K562 (cell line): ENCODE data around the gene SH3BGRL3. TPM values are rescaled to one million over a fixed set of nuclear protein-coding genes. Genes with fewer than 3 reads are reported as not detected.
"Not testable (repeated sequence)": the region's sequence is repeated elsewhere in the genome, so short reads cannot be mapped to it uniquely, and the experiment has no call there.

ENCODE experiments used
- ATAC-seq: fragments of 200-7000 bp; cut with Tn5 transposase; 3 replicates; pipeline ENCODE4 v1.9.1; 2020; ENCODE audit warnings: moderate library complexity
- BruUV-seq: library from RNA; stranded (reverse); fragments of 400-500 nt; replicated peaks from 2 replicates; lab custom pipeline; 2021; lab: Mats Ljungman, UMichigan
- CTCF ChIA-PET: fragments of 300-600 bp; formaldehyde crosslinking; extraction: SDS; loops from one replicate; lab custom pipeline; 2021; ENCODE audit warnings: low intra/inter-chr PET ratio; lab: Yijun Ruan, JAX
- POLR2A ChIA-PET: fragments of 300-600, 350-650 bp; sonication (Branson Sonifier 250); formaldehyde crosslinking; extraction: SDS; loops from one replicate; lab custom pipeline; 2021; ENCODE audit warnings: antibody characterized with exemption, inconsistent platforms; lab: Yijun Ruan, JAX
- DNase-seq, 4 experiments: peaks; one replicate each; pipeline versions ENCODE4 v3.0.0 to v3.0.0-alpha.2; 2011 to 2018; ENCODE audit warnings: low spot score in 3 of 4, mixed read lengths in 3 of 4; ENCODE audit errors: extremely low read depth in 1 of 4
- FAIRE-seq: peaks from 2 replicates; lab custom pipeline; 2011; peaks lifted over from hg19 to GRCh38; lab: Jason Lieb, UNC
- H2AFZ ChIP-seq: 2 replicates; pipeline ENCODE4 v1.6.0; 2011; ENCODE audit warnings: low read depth, low read length, control low read depth, inconsistent platforms
- H3K27ac ChIP-seq: fragments of 200-600 bp; 3 replicates; pipeline ENCODE4 v1.8.0; 2011; ENCODE audit warnings: low read depth, mild to moderate bottlenecking, control low read depth, inconsistent platforms, low read length, moderate library complexity, mixed read lengths; ENCODE audit errors: extremely low read depth
- H3K27me3 ChIP-seq, 2 experiments: fragments of 300-600 bp in 1 of 2; 2 replicates in 1 of 2; 3 replicates in 1 of 2; pipeline versions ENCODE4 v1.6.0 to v1.8.0; 2011; ENCODE audit warnings: inconsistent platforms in 2 of 2, low read length in 2 of 2, mild to moderate bottlenecking in 1 of 2, mixed read lengths in 1 of 2, moderate library complexity in 1 of 2; ENCODE audit not compliant: control insufficient read depth in 2 of 2, insufficient read depth in 2 of 2
- H3K36me3 ChIP-seq: fragments of 300-600 bp; 3 replicates; pipeline ENCODE4 v1.8.0; 2011; ENCODE audit warnings: mild to moderate bottlenecking, low read length, inconsistent platforms; ENCODE audit not compliant: control insufficient read depth, insufficient read depth
- H3K4me1 ChIP-seq, 2 experiments: fragments of 200-600 bp in 1 of 2; replicated peaks in 1 of 2; 2 replicates in 1 of 2; 3 replicates in 1 of 2; pipeline versions ENCODE4 v1.5.1 to v1.8.0; 2011; ENCODE audit warnings: inconsistent platforms in 2 of 2, low read length in 2 of 2, mild to moderate bottlenecking in 1 of 2, mixed read lengths in 1 of 2, moderate library complexity in 1 of 2; ENCODE audit not compliant: control insufficient read depth in 2 of 2, insufficient read depth in 2 of 2
- H3K4me2 ChIP-seq: 2 replicates; pipeline ENCODE4 v1.6.1; 2011; ENCODE audit warnings: low read length, control low read depth, inconsistent platforms, mixed read lengths; ENCODE audit not compliant: insufficient read depth
- H3K4me3 ChIP-seq: fragments of 200-600 bp; sonication (generic), shearing (Covaris generic); 2 replicates; pipeline ENCODE4 v1.5.1; 2016; ENCODE audit warnings: control low read depth, inconsistent platforms
- H3K79me2 ChIP-seq: fragments of 200-600 bp; 3 replicates; pipeline ENCODE4 v1.8.0; 2011; ENCODE audit warnings: low read length, inconsistent platforms; ENCODE audit not compliant: control insufficient read depth, insufficient read depth
- H3K9ac ChIP-seq, 2 experiments: 2 replicates each; pipeline versions ENCODE4 v1.6.0 to v1.6.1; 2011; ENCODE audit warnings: low read depth in 2 of 2, low read length in 2 of 2, control low read depth in 1 of 2, inconsistent platforms in 1 of 2, mild to moderate bottlenecking in 1 of 2, mixed read lengths in 1 of 2; ENCODE audit not compliant: insufficient read depth in 1 of 2
- H3K9me1 ChIP-seq: one replicate; pipeline ENCODE4 v1.6.0; 2011; ENCODE audit warnings: inconsistent platforms, mild to moderate bottlenecking, low read length, moderate library complexity; ENCODE audit not compliant: control insufficient read depth, insufficient read depth
- H3K9me3 ChIP-seq: replicated peaks from 2 replicates; pipeline ENCODE4 v1.5.1; 2011; ENCODE audit warnings: low read depth, low read length, inconsistent platforms; ENCODE audit not compliant: control insufficient read depth, insufficient read depth
- H4K20me1 ChIP-seq: replicated peaks from 2 replicates; pipeline ENCODE4 v1.6.1; 2011; ENCODE audit warnings: low read length, inconsistent platforms, mixed read lengths; ENCODE audit not compliant: control insufficient read depth, insufficient read depth
- BACH1 ChIP-seq: fragments of 200-800 bp; sonication (Bioruptor generic); IDR thresholded peaks from 2 replicates; pipeline ENCODE4 v1.6.1; 2016; ENCODE audit warnings: missing genetic modification characterization, missing compliant biosample characterization
- CBFA2T3 ChIP-seq: fragments of 450-650 bp; IDR thresholded peaks from 2 replicates; pipeline ENCODE4 v1.6.1; 2017
- CREB3 ChIP-seq: fragments of 450-650 bp; conservative IDR thresholded peaks from 2 replicates; pipeline ENCODE4 v1.6.1; 2016; ENCODE audit warnings: missing genetic modification characterization, low read depth, mild to moderate bottlenecking, missing compliant biosample characterization, moderate library complexity
- E2F6 ChIP-seq, 2 experiments: IDR thresholded peaks; 2 replicates each; pipeline ENCODE4 v1.6.1; 2011; ENCODE audit warnings: borderline replicate concordance in 1 of 2, control low read depth in 1 of 2, low read depth in 1 of 2, low read length in 1 of 2, mild to moderate bottlenecking in 1 of 2, mixed read lengths in 1 of 2, moderate library complexity in 1 of 2; ENCODE audit not compliant: insufficient read depth in 1 of 2, insufficient read length in 1 of 2, poor library complexity in 1 of 2, severe bottlenecking in 1 of 2; ENCODE audit errors: extremely low read depth in 1 of 2
- EHMT2 ChIP-seq: fragments of 450-650 bp; IDR thresholded peaks from 2 replicates; pipeline ENCODE4 v1.6.1; 2018; ENCODE audit warnings: antibody characterized with exemption
- GABPB1 ChIP-seq: sonication (generic); formaldehyde crosslinking; IDR thresholded peaks from 2 replicates; pipeline ENCODE4 v1.8.0; 2022; ENCODE audit warnings: mild to moderate bottlenecking, missing genetic modification reagents
- HLTF ChIP-seq: fragments of 450-650 bp; IDR thresholded peaks from 2 replicates; pipeline ENCODE4 v1.6.1; 2016
- LARP7 ChIP-seq: fragments of 450-650 bp; IDR thresholded peaks from 2 replicates; pipeline ENCODE4 v1.6.1; 2016
- MIER1 ChIP-seq: fragments of 450-650 bp; IDR thresholded peaks from 2 replicates; pipeline ENCODE4 v1.6.1; 2016; ENCODE audit warnings: antibody characterized with exemption, mild to moderate bottlenecking, low read depth
- MTA2 ChIP-seq: fragments of 450-650 bp; IDR thresholded peaks from 2 replicates; pipeline ENCODE4 v1.6.1; 2016; ENCODE audit warnings: low read depth
- PYGO2 ChIP-seq: fragments of 450-650 bp; IDR thresholded peaks from 2 replicates; pipeline ENCODE4 v1.6.1; 2016; ENCODE audit warnings: mild to moderate bottlenecking, missing genetic modification characterization, moderate library complexity, missing compliant biosample characterization
- SMAD4 ChIP-seq: fragments of 250-450 bp; sonication (Bioruptor Pico); conservative IDR thresholded peaks from 2 replicates; pipeline ENCODE4 v1.8.0; 2021; ENCODE audit warnings: inconsistent platforms, mild to moderate bottlenecking, moderate library complexity
- SOX6 ChIP-seq: fragments of 450-650 bp; IDR thresholded peaks from 2 replicates; pipeline ENCODE4 v1.6.1; 2014; ENCODE audit warnings: mild to moderate bottlenecking
- TEAD1 ChIP-seq, 2 experiments: fragments of 450-650 bp in 1 of 2; sonication (generic) in 1 of 2; formaldehyde crosslinking; IDR thresholded peaks; 2 replicates each; pipeline versions ENCODE4 v1.4.0 to v1.8.0; 2020 to 2022; ENCODE audit warnings: mild to moderate bottlenecking in 2 of 2, missing genetic modification reagents in 1 of 2
- ZNF316 ChIP-seq: fragments of 450-650 bp; IDR thresholded peaks from 2 replicates; pipeline ENCODE4 v1.6.1; 2016
- ZNF589 ChIP-seq: fragments of 200-800 bp; sonication (Bioruptor generic); IDR thresholded peaks from 2 replicates; pipeline ENCODE4 v1.6.1; 2016; ENCODE audit warnings: low read depth, missing genetic modification characterization, missing compliant biosample characterization
- ZNF766 ChIP-seq: fragments of 200-800 bp; sonication (Bioruptor generic); conservative IDR thresholded peaks from 2 replicates; pipeline ENCODE4 v1.6.1; 2016; ENCODE audit warnings: missing genetic modification characterization, missing compliant biosample characterization
- WGBS: fragments of 100-300 bp; shearing (Covaris generic); methylation state at CpG from one replicate; pipeline ENCODE4 v1.1.6; 2016; ENCODE audit warnings: low coverage, mixed read lengths; ENCODE audit not compliant: insufficient coverage; ENCODE audit errors: missing lambda C conversion rate; 5-methylcytosine and 5-hydroxymethylcytosine counted together
- in situ Hi-C: fragments of 300-500 bp; cut with MboI; formaldehyde crosslinking; loops from 4 replicates; pipeline ENCODE4 v1.15.0; 2018; ENCODE audit warnings: inconsistent platforms, mixed read lengths
- intact Hi-C: fragments of 100-400 bp; cut with micrococcal nuclease; formaldehyde crosslinking; loops from 2 replicates; pipeline ENCODE4 v1.14.2; 2022
- polyA plus RNA-seq, 8 experiments: library from polyadenylated mRNA; depleted of rRNA in 4 of 8; stranded (reverse) in 5 of 8; unstranded in 3 of 8; fragments of >200 nt; fragmentation: Nextera tagmentation in 2 of 8; fragmentation: Illumina TruSeq in 1 of 8; extraction: Ambion mirVana in 2 of 8; extraction: Trizol in 1 of 8; gene quantifications; 2 replicates each; pipeline versions ENCODE4 v1.2.1 to v1.2.3, GENCODE V29; 2011 to 2014; ENCODE audit warnings: inconsistent platforms in 1 of 8, missing spikeins in 1 of 8
- total RNA-seq, 7 experiments: library from RNA; depleted of rRNA in 6 of 7; stranded (reverse); fragments of >200 nt in 6 of 7; fragmentation: Illumina TruSeq in 2 of 7; extraction: Trizol in 2 of 7; gene quantifications; 2 replicates each; pipeline versions ENCODE4 v1.2.1 to v1.2.3, GENCODE V29; 2011 to 2021; ENCODE audit warnings: low replicate concordance in 1 of 7
- TF ChIP-seq, protein P1 (sequence below): fragments of 250-450 bp; sonication (Bioruptor Pico); IDR thresholded peaks from 2 replicates; pipeline ENCODE4 v1.4.0; 2020; ENCODE audit warnings: mild to moderate bottlenecking, moderate library complexity

Gene SH3BGRL3
- total and polyA plus RNA-seq, 9 of the 15 experiments (the other 6 are each of a cell fraction or from before 2014, with no cell fraction given) = 30.3 to 140 (median 54.2) TPM

- peak; percentile 45 for ATAC-seq
- in situ Hi-C loops, H3K4me3 ChIP-seq, H3K9me3 ChIP-seq, CTCF ChIA-PET, H3K27me3 ChIP-seq, intact Hi-C loops, H4K20me1 ChIP-seq, H3K36me3 ChIP-seq, H3K9me1 ChIP-seq: not testable (repeated sequence)
- peaks cover 28 to 31% of the 10 kb centered on the region in 2 experiments for H3K4me1 ChIP-seq
- DNase-seq = peak; percentile 51 to 79 (median 66)
- peak overlapping the region; percentile 72 to 88; a peak in 3 of 4 replicates for H3K9ac ChIP-seq
- peak overlapping the region; percentile 99 for H2AFZ ChIP-seq
- peak overlapping the region; percentile 89 for H3K4me2 ChIP-seq
- POLR2A ChIA-PET = interaction anchor here (0.6 to 2.5 kb wide), 13 partner anchors 9 to 208 kb away, joined by 3 to 13 read pairs (median 4); partner anchors contain the start of gene CD52
- WGBS = 57% methylated on average over 17 of the region's 21 CpGs
- peaks cover 13% of the 10 kb centered on the region; the same call in 2 of the 3 replicates for H3K79me2 ChIP-seq
- H3K27ac ChIP-seq = peak overlapping the region; percentile 86
- peak; percentile 86 for FAIRE-seq
- BruUV-seq = TSS peak; percentile 64
- TF ChIP-seq LARP7 = peak; percentile 78; the same call in 1 of the 2 replicates
- peak; percentile 80 for TF ChIP-seq CBFA2T3
- peak; percentile 68; the same call in 1 of the 2 replicates for TF ChIP-seq HLTF
- TF ChIP-seq ZNF589 = peak; percentile 83; the same call in 1 of the 2 replicates
- peak; percentile 79; the same call in 1 of the 2 replicates for TF ChIP-seq CREB3 (tag)
- TF ChIP-seq BACH1 (tag) = peak; percentile 76
- TF ChIP-seq TEAD1 (CRISPR knock-in tag; IDR thresholded peaks at IDR 0.05) = peak in 1 of 2 experiments; percentile 27; a peak in 1 of 4 replicates
- peak; percentile 56; the same call in 1 of the 2 replicates for TF ChIP-seq GABPB1 (CRISPR knock-in tag)
- peak; percentile 92 for TF ChIP-seq EHMT2
- TF ChIP-seq E2F6 (IDR thresholded peaks at IDR 0.05; ENCODE audit: borderline replicate concordance in 1 of 2, extremely low read depth in 1 of 2, insufficient read depth in 1 of 2, insufficient read length in 1 of 2, low read depth in 1 of 2, low read length in 1 of 2, poor library complexity in 1 of 2, severe bottlenecking in 1 of 2) = peak; percentile 76 to 81
- TF ChIP-seq SOX6 = 0 out of 2 replicates have a peak, but pooled peaks have one; percentile 19
- peak; percentile 74; the same call in 1 of the 2 replicates for TF ChIP-seq ZNF766 (CRISPR knock-in tag)
- TF ChIP-seq MIER1 = peak; percentile 55; the same call in 1 of the 2 replicates
- TF ChIP-seq, protein P1, sequence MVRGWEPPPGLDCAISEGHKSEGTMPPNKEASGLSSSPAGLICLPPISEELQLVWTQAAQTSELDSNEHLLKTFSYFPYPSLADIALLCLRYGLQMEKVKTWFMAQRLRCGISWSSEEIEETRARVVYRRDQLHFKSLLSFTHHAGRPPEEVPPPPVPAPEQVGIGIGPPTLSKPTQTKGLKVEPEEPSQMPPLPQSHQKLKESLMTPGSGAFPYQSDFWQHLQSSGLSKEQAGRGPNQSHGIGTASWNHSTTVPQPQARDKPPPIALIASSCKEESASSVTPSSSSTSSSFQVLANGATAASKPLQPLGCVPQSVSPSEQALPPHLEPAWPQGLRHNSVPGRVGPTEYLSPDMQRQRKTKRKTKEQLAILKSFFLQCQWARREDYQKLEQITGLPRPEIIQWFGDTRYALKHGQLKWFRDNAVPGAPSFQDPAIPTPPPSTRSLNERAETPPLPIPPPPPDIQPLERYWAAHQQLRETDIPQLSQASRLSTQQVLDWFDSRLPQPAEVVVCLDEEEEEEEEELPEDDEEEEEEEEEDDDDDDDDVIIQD (CRISPR knock-in tag) = 0 out of 2 replicates have a peak, but pooled peaks have one; percentile 27
- peak; percentile 40 for TF ChIP-seq SMAD4 (CRISPR knock-in tag)
- TF ChIP-seq PYGO2 (tag) = peak; percentile 57; the same call in 1 of the 2 replicates
- peak; percentile 14; the same call in 1 of the 2 replicates for TF ChIP-seq ZNF316
- TF ChIP-seq MTA2 = peak; percentile 50; the same call in 1 of the 2 replicates
Observed at GRCh38 chr1:26307966-26308899, 28.3 kb downstream of the SH3BGRL3 start.
